Measurements from ENCODE around the gene KMO.

DNA sequence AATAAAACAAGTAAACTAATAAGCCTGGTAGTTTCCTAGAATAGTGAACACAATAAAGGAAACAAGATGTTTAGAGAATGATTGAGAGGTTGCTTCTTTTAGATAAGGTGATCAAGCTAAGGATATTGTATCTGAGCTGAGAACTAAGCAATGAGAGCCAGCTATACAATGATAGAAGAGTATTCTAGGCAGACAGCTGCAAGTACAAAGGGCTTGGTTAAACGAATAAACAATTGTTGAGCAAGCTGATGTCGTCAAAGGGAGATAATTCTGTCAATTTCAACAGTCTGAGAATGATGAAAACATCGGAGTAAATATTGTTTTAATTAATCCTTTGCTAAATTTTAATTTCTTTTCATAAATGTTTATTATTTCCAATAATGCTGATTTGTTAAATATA lies 7.2 kb upstream of the KMO start:
- no peak for TF ChIP-seq CTCF (IDR thresholded peaks at IDR 0.05)
- no peak for TF ChIP-seq POLR2A (IDR thresholded peaks at IDR 0.05)

All from adrenal gland (tissue), 5 donors.